Measurements from ENCODE around the gene RAD18. TPM values are rescaled to one million over a fixed set of nuclear protein-coding genes. Genes with fewer than 3 reads are reported as not detected.

The RAD18 gene
- polyA plus RNA-seq, 1 donor from 2014 or later: 4.7 TPM

DNA sequence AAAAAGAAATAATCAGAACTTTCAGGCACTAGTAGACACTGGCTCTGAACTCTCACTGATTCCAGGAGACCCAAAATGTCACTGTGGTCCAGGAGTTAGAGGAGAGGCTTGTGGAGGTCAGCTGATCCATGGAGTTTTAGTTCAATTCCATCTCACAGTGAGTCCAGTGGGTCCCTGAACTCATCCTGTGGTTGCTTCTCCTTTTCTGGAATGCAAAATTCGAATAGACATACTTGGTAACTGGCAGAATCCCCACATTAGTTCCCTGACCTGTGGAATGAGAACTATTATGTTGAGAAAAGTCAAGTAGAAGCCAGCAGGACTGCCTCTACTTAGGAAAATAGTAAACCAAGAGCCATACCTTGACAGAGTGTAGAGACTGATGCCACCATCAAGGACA is 106.6 kb downstream of the RAD18 start:
- no peak overlapping the region for H3K4me3 ChIP-seq (ENCODE audit: low read length)
- H3K9me3 ChIP-seq (ENCODE audit: low read length): no peaks in the 10 kb centered on the region
- no peaks in the 10 kb centered on the region for H3K9me2 ChIP-seq (ENCODE audit: insufficient read depth, low read length)
- TF ChIP-seq POLR2AphosphoS5 (IDR thresholded peaks at IDR 0.05): no peak
- TF ChIP-seq TAF1 (IDR thresholded peaks at IDR 0.05; ENCODE audit: low read depth): no peak
- TF ChIP-seq, protein P1, sequence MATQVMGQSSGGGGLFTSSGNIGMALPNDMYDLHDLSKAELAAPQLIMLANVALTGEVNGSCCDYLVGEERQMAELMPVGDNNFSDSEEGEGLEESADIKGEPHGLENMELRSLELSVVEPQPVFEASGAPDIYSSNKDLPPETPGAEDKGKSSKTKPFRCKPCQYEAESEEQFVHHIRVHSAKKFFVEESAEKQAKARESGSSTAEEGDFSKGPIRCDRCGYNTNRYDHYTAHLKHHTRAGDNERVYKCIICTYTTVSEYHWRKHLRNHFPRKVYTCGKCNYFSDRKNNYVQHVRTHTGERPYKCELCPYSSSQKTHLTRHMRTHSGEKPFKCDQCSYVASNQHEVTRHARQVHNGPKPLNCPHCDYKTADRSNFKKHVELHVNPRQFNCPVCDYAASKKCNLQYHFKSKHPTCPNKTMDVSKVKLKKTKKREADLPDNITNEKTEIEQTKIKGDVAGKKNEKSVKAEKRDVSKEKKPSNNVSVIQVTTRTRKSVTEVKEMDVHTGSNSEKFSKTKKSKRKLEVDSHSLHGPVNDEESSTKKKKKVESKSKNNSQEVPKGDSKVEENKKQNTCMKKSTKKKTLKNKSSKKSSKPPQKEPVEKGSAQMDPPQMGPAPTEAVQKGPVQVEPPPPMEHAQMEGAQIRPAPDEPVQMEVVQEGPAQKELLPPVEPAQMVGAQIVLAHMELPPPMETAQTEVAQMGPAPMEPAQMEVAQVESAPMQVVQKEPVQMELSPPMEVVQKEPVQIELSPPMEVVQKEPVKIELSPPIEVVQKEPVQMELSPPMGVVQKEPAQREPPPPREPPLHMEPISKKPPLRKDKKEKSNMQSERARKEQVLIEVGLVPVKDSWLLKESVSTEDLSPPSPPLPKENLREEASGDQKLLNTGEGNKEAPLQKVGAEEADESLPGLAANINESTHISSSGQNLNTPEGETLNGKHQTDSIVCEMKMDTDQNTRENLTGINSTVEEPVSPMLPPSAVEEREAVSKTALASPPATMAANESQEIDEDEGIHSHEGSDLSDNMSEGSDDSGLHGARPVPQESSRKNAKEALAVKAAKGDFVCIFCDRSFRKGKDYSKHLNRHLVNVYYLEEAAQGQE (IDR thresholded peaks at IDR 0.05; ENCODE audit: borderline replicate concordance): no peak
- TF ChIP-seq RAD21 (conservative IDR thresholded peaks at IDR 0.05): no peak
- TF ChIP-seq, protein P2, sequence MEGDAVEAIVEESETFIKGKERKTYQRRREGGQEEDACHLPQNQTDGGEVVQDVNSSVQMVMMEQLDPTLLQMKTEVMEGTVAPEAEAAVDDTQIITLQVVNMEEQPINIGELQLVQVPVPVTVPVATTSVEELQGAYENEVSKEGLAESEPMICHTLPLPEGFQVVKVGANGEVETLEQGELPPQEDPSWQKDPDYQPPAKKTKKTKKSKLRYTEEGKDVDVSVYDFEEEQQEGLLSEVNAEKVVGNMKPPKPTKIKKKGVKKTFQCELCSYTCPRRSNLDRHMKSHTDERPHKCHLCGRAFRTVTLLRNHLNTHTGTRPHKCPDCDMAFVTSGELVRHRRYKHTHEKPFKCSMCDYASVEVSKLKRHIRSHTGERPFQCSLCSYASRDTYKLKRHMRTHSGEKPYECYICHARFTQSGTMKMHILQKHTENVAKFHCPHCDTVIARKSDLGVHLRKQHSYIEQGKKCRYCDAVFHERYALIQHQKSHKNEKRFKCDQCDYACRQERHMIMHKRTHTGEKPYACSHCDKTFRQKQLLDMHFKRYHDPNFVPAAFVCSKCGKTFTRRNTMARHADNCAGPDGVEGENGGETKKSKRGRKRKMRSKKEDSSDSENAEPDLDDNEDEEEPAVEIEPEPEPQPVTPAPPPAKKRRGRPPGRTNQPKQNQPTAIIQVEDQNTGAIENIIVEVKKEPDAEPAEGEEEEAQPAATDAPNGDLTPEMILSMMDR (IDR thresholded peaks at IDR 0.05; ENCODE audit: poor library complexity, severe bottlenecking): no peak
- TF ChIP-seq EZH2 (IDR thresholded peaks at IDR 0.05; ENCODE audit: borderline replicate concordance, insufficient read depth, low read length, poor library complexity, severe bottlenecking): no peak
- no peak for TF ChIP-seq EP300 (conservative IDR thresholded peaks at IDR 0.05; ENCODE audit: poor library complexity, severe bottlenecking)
- no peak for TF ChIP-seq MXI1 (conservative IDR thresholded peaks at IDR 0.05; ENCODE audit: poor library complexity, severe bottlenecking)
- TF ChIP-seq SMC3 (conservative IDR thresholded peaks at IDR 0.05; ENCODE audit: poor library complexity): no peak
- H3K79me2 ChIP-seq (replicated peaks; ENCODE audit: insufficient read depth, low read length): no peaks in the 10 kb centered on the region
- H3K9ac ChIP-seq (ENCODE audit: low read length): no peak overlapping the region
- H3F3A ChIP-seq (ENCODE audit: insufficient read depth, low read length, poor library complexity, severe bottlenecking): no peaks in the 10 kb centered on the region
- H3K36me3 ChIP-seq (ENCODE audit: insufficient read depth, low read length): no peaks in the 10 kb centered on the region
- H3K27me3 ChIP-seq (ENCODE audit: insufficient read depth, low read depth, low read length): no peaks in the 10 kb centered on the region
- H2AFZ ChIP-seq (ENCODE audit: low read depth, low read length): no peak overlapping the region
- H4K20me1 ChIP-seq (ENCODE audit: insufficient read depth): no peaks in the 10 kb centered on the region
- no peak overlapping the region for H3K27ac ChIP-seq (ENCODE audit: low read length)
- no peak overlapping the region for H3K4me2 ChIP-seq (ENCODE audit: low read length)

DNA sequence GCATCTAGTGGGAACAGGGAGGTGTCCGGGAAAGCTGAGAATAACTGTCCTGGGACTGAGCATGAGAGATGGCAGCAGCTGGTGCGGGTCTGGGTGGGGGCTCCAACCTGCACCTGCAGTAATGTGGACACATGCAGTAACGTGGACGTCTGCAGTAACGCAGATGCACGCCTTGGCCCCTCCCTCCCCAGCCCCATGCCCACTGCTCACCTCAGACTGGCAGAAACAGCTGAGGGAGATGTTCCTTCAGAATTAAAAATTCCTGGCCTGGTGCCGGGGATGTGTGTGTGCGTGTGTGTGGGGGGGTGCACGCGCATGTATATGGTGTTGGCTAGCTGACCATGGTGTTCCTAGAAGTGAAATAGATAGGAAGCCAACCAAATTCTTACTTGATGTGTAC is 107.2 kb downstream of the RAD18 start:
- Histone ChIP-seq H2AFZ (ENCODE audit: low read depth, low read length) (no peak overlapping the region), H3K9me3 (ENCODE audit: low read length) (no peaks in the 10 kb centered on the region), H3K4me2 (ENCODE audit: low read length) (no peak overlapping the region), H3F3A (ENCODE audit: insufficient read depth, low read length, poor library complexity, severe bottlenecking) (no peaks in the 10 kb centered on the region), H3K27ac (ENCODE audit: low read length) (no peak overlapping the region), H4K20me1 (ENCODE audit: insufficient read depth) (no peaks in the 10 kb centered on the region), H3K27me3 (ENCODE audit: insufficient read depth, low read depth, low read length) (no peaks in the 10 kb centered on the region), H3K9me2 (ENCODE audit: insufficient read depth, low read length) (no peaks in the 10 kb centered on the region), H3K9ac (ENCODE audit: low read length) (no peak overlapping the region), H3K4me3 (ENCODE audit: low read length) (no peak overlapping the region), H3K36me3 (ENCODE audit: insufficient read depth, low read length) (no peaks in the 10 kb centered on the region), H3K79me2 (replicated peaks; ENCODE audit: insufficient read depth, low read length) (no peaks in the 10 kb centered on the region)
- TF ChIP-seq MXI1 (conservative IDR thresholded peaks at IDR 0.05; ENCODE audit: poor library complexity, severe bottlenecking): no peak

DNA sequence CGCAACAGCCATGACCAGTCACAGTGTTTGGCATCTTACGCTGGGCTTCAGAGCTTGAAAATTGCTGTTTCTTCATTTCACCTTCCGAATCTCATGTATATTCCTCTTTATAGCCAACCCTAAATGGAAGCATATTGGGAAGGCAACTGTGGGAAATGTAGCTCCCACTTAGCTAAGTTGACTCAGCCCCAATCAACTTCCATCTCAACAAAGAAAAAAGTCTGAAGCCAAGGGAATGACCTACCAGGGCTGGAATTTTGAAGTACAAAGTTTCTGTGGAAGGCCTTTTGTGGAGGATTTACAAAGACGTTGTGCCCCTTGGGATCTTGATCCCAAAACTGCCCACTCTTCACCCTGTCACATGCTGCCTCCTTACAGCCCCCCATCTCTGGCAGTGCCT is 108.6 kb downstream of the RAD18 start:
- Histone ChIP-seq H4K20me1 (ENCODE audit: insufficient read depth) (no peaks in the 10 kb centered on the region), H3K4me2 (ENCODE audit: low read length) (no peak overlapping the region), H3K9me3 (ENCODE audit: low read length) (no peaks in the 10 kb centered on the region), H3K9me2 (ENCODE audit: insufficient read depth, low read length) (no peaks in the 10 kb centered on the region), H3K27ac (ENCODE audit: low read length) (no peak overlapping the region), H3K27me3 (ENCODE audit: insufficient read depth, low read depth, low read length) (no peaks in the 10 kb centered on the region), H3K36me3 (ENCODE audit: insufficient read depth, low read length) (no peaks in the 10 kb centered on the region), H3K4me3 (ENCODE audit: low read length) (no peak overlapping the region), H3K9ac (ENCODE audit: low read length) (no peak overlapping the region), H3K79me2 (replicated peaks; ENCODE audit: insufficient read depth, low read length) (no peaks in the 10 kb centered on the region), H2AFZ (ENCODE audit: low read depth, low read length) (no peak overlapping the region), H3F3A (ENCODE audit: insufficient read depth, low read length, poor library complexity, severe bottlenecking) (no peaks in the 10 kb centered on the region)
- TF ChIP-seq, protein P2 (IDR thresholded peaks at IDR 0.05; ENCODE audit: poor library complexity, severe bottlenecking): no peak
- TF ChIP-seq EZH2 (IDR thresholded peaks at IDR 0.05; ENCODE audit: borderline replicate concordance, insufficient read depth, low read length, poor library complexity, severe bottlenecking) (no peak), EP300 (conservative IDR thresholded peaks at IDR 0.05; ENCODE audit: poor library complexity, severe bottlenecking) (no peak), POLR2AphosphoS5 (IDR thresholded peaks at IDR 0.05) (no peak), RAD21 (conservative IDR thresholded peaks at IDR 0.05) (no peak), SMC3 (conservative IDR thresholded peaks at IDR 0.05; ENCODE audit: poor library complexity) (no peak), MXI1 (conservative IDR thresholded peaks at IDR 0.05; ENCODE audit: poor library complexity, severe bottlenecking) (no peak), TAF1 (IDR thresholded peaks at IDR 0.05; ENCODE audit: low read depth) (no peak)
- TF ChIP-seq, protein P1 (IDR thresholded peaks at IDR 0.05; ENCODE audit: borderline replicate concordance): no peak
